Measurements from ENCODE around the gene RNF144B.

RNF144B gene

GRCh38 chr6:18388271-18388670 lies 1.1 kb downstream of the RNF144B start:
- H3K18ac ChIP-seq (ENCODE audit: low read depth in 1 of 2, low read length in 2 of 2): no peak overlapping the region
- H3K79me1 ChIP-seq (replicated peaks; ENCODE audit: low read length, poor library complexity, severe bottlenecking): no peaks in the 10 kb centered on the region
- no peaks in the 10 kb centered on the region for H3K9me3 ChIP-seq (ENCODE audit: control insufficient read depth, low read length)
- H3K9ac ChIP-seq (ENCODE audit: low read length): peak overlapping the region; percentile 74
- 89% methylated on average over 3 of the region's 3 CpGs for WGBS
- peak overlapping the region; percentile 39 for H3K4me2 ChIP-seq (ENCODE audit: low read length, poor library complexity, severe bottlenecking)
- no peak overlapping the region for H4K91ac ChIP-seq (ENCODE audit: low read length)
- H2BK5ac ChIP-seq (ENCODE audit: low read depth, low read length, poor library complexity, severe bottlenecking): no peak overlapping the region
- no peaks in the 10 kb centered on the region for H3K4me1 ChIP-seq (ENCODE audit: control insufficient read depth, insufficient read depth, low read depth, low read length)
- H4K8ac ChIP-seq (ENCODE audit: low read length): no peak overlapping the region
- peak overlapping the region; percentile 38 for H3K27ac ChIP-seq (ENCODE audit: low read length, poor library complexity, severe bottlenecking)
- no peaks in the 10 kb centered on the region for H3K27me3 ChIP-seq (ENCODE audit: control insufficient read depth in 1 of 2, insufficient read depth in 1 of 2, low read length in 2 of 2)
- H3K36me3 ChIP-seq (ENCODE audit: control insufficient read depth in 1 of 2, insufficient read depth in 2 of 2, low read depth in 1 of 2, low read length in 2 of 2): no peaks in the 10 kb centered on the region
- H2AFZ ChIP-seq (ENCODE audit: low read depth, low read length): no peak overlapping the region
- no peak overlapping the region for H3K23ac ChIP-seq (ENCODE audit: low read length in 2 of 2)
- H2BK15ac ChIP-seq (ENCODE audit: low read depth, poor library complexity, severe bottlenecking): no peak overlapping the region
- H2BK12ac ChIP-seq (ENCODE audit: low read length in 2 of 2): no peak overlapping the region
- no peak overlapping the region for H2BK120ac ChIP-seq (ENCODE audit: low read depth, low read length)
- peak overlapping the region in 1 of 2 experiments; percentile 86 for H3K4me3 ChIP-seq (ENCODE audit: insufficient read depth in 1 of 2, low read depth in 1 of 2, low read length in 2 of 2)
- H3K4ac ChIP-seq (ENCODE audit: low read depth in 1 of 2, low read length in 2 of 2): no peak overlapping the region
- H2AK5ac ChIP-seq (ENCODE audit: low read length, severe bottlenecking): no peak overlapping the region
- no peak for DNase-seq
- no peak overlapping the region for H3K14ac ChIP-seq (ENCODE audit: low read length in 2 of 2)

GRCh38 chr6:18388942-18389341 lies 1.8 kb downstream of the RNF144B start:
- peak overlapping the region; percentile 41 for H3K4me2 ChIP-seq (ENCODE audit: low read length, poor library complexity, severe bottlenecking)
- no peak overlapping the region for H2AK5ac ChIP-seq (ENCODE audit: low read length, severe bottlenecking)
- no peak overlapping the region for H2BK120ac ChIP-seq (ENCODE audit: low read depth, low read length)
- H4K91ac ChIP-seq (ENCODE audit: low read length): no peak overlapping the region
- no peak overlapping the region for H2BK5ac ChIP-seq (ENCODE audit: low read depth, low read length, poor library complexity, severe bottlenecking)
- H3K36me3 ChIP-seq (ENCODE audit: control insufficient read depth in 1 of 2, insufficient read depth in 2 of 2, low read depth in 1 of 2, low read length in 2 of 2): no peaks in the 10 kb centered on the region
- 27% methylated on average over 1 of the region's 1 CpG for WGBS
- no peak overlapping the region for H3K18ac ChIP-seq (ENCODE audit: low read depth in 1 of 2, low read length in 2 of 2)
- no peaks in the 10 kb centered on the region for H3K9me3 ChIP-seq (ENCODE audit: control insufficient read depth, low read length)
- no peak overlapping the region for H2BK12ac ChIP-seq (ENCODE audit: low read length in 2 of 2)
- no peak overlapping the region for H3K27ac ChIP-seq (ENCODE audit: low read length, poor library complexity, severe bottlenecking)
- H3K4me1 ChIP-seq (ENCODE audit: control insufficient read depth, insufficient read depth, low read depth, low read length): no peaks in the 10 kb centered on the region
- H3K4me3 ChIP-seq (ENCODE audit: insufficient read depth in 1 of 2, low read depth in 1 of 2, low read length in 2 of 2): peak overlapping the region in 1 of 2 experiments; percentile 86
- no peak overlapping the region for H4K8ac ChIP-seq (ENCODE audit: low read length)
- H3K9ac ChIP-seq (ENCODE audit: low read length): peak overlapping the region; percentile 74
- H3K14ac ChIP-seq (ENCODE audit: low read length in 2 of 2): no peak overlapping the region
- H2AFZ ChIP-seq (ENCODE audit: low read depth, low read length): no peak overlapping the region
- H3K27me3 ChIP-seq (ENCODE audit: control insufficient read depth in 1 of 2, insufficient read depth in 1 of 2, low read length in 2 of 2): no peaks in the 10 kb centered on the region
- H3K79me1 ChIP-seq (replicated peaks; ENCODE audit: low read length, poor library complexity, severe bottlenecking): no peaks in the 10 kb centered on the region
- no peak overlapping the region for H2BK15ac ChIP-seq (ENCODE audit: low read depth, poor library complexity, severe bottlenecking)
- H3K23ac ChIP-seq (ENCODE audit: low read length in 2 of 2): no peak overlapping the region
- peak; percentile 31 for DNase-seq
- no peak overlapping the region for H3K4ac ChIP-seq (ENCODE audit: low read depth in 1 of 2, low read length in 2 of 2)

DNA sequence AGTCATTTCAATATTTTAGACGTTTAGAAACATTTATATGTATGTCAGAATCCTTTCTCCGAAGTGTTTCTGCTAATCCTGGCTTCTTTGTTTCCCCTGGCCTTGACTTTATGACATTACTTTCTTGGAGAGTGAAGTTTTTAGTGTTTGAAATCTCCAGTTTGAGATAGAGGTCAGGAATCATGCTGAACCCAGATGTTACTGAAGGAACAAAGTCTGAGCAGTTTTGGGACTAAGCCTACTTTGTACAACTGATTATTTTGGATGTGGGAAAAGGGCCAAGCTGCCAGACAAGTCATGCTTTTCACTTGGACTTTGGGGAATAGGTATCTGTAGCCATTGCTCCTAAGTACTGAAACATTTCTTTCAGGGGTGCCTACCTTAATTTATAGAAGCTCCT lies 2.3 kb downstream of the RNF144B start:
- no peak for DNase-seq
- peak overlapping the region in 1 of 2 experiments; percentile 86 for H3K4me3 ChIP-seq (ENCODE audit: insufficient read depth in 1 of 2, low read depth in 1 of 2, low read length in 2 of 2)
- H4K8ac ChIP-seq (ENCODE audit: low read length): no peak overlapping the region
- no peak overlapping the region for H4K91ac ChIP-seq (ENCODE audit: low read length)
- no peaks in the 10 kb centered on the region for H3K27me3 ChIP-seq (ENCODE audit: control insufficient read depth in 1 of 2, insufficient read depth in 1 of 2, low read length in 2 of 2)
- H3K36me3 ChIP-seq (ENCODE audit: control insufficient read depth in 1 of 2, insufficient read depth in 2 of 2, low read depth in 1 of 2, low read length in 2 of 2): no peaks in the 10 kb centered on the region
- WGBS: 71% methylated on average over 2 of the region's 2 CpGs
- no peak overlapping the region for H3K4ac ChIP-seq (ENCODE audit: low read depth in 1 of 2, low read length in 2 of 2)
- no peak overlapping the region for H3K23ac ChIP-seq (ENCODE audit: low read length in 2 of 2)
- H2BK5ac ChIP-seq (ENCODE audit: low read depth, low read length, poor library complexity, severe bottlenecking): no peak overlapping the region
- H2BK12ac ChIP-seq (ENCODE audit: low read length in 2 of 2): no peak overlapping the region
- H3K9me3 ChIP-seq (ENCODE audit: control insufficient read depth, low read length): no peaks in the 10 kb centered on the region
- peak overlapping the region; percentile 24 for H3K4me2 ChIP-seq (ENCODE audit: low read length, poor library complexity, severe bottlenecking)
- no peak overlapping the region for H3K14ac ChIP-seq (ENCODE audit: low read length in 2 of 2)
- H3K79me1 ChIP-seq (replicated peaks; ENCODE audit: low read length, poor library complexity, severe bottlenecking): no peaks in the 10 kb centered on the region
- H2BK15ac ChIP-seq (ENCODE audit: low read depth, poor library complexity, severe bottlenecking): no peak overlapping the region
- no peak overlapping the region for H3K18ac ChIP-seq (ENCODE audit: low read depth in 1 of 2, low read length in 2 of 2)
- H2AFZ ChIP-seq (ENCODE audit: low read depth, low read length): no peak overlapping the region
- H3K27ac ChIP-seq (ENCODE audit: low read length, poor library complexity, severe bottlenecking): peak overlapping the region; percentile 38
- H2AK5ac ChIP-seq (ENCODE audit: low read length, severe bottlenecking): no peak overlapping the region
- H3K4me1 ChIP-seq (ENCODE audit: control insufficient read depth, insufficient read depth, low read depth, low read length): no peaks in the 10 kb centered on the region
- H3K9ac ChIP-seq (ENCODE audit: low read length): peak overlapping the region; percentile 74
- H2BK120ac ChIP-seq (ENCODE audit: low read depth, low read length): no peak overlapping the region

DNA sequence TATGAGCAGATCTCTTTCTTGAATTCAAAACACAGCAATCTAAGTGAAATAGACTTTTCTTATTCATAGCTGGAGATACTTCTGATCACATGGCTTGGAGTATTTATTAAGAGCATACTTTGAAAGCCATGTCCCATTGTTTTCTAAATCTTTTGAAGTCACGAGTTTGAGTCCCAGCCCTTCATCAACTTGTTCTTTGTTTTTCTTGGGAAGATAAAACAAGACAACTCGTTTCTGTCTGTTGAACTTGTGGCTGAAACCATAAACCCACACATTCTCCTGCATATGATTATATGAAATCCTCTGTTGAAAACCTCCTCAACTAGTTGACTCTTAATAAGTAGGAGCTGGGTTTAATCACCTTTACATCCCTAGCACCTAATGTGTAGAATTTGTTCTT lies 3.3 kb downstream of the RNF144B start:
- Histone ChIP-seq H4K91ac (ENCODE audit: low read length) (no peak overlapping the region), H3K4me2 (ENCODE audit: low read length, poor library complexity, severe bottlenecking) (no peak overlapping the region), H3K18ac (ENCODE audit: low read depth in 1 of 2, low read length in 2 of 2) (no peak overlapping the region), H3K4ac (ENCODE audit: low read depth in 1 of 2, low read length in 2 of 2) (no peak overlapping the region), H2BK15ac (ENCODE audit: low read depth, poor library complexity, severe bottlenecking) (no peak overlapping the region), H2BK5ac (ENCODE audit: low read depth, low read length, poor library complexity, severe bottlenecking) (no peak overlapping the region), H3K27me3 (ENCODE audit: control insufficient read depth in 1 of 2, insufficient read depth in 1 of 2, low read length in 2 of 2) (no peaks in the 10 kb centered on the region), H3K36me3 (ENCODE audit: control insufficient read depth in 1 of 2, insufficient read depth in 2 of 2, low read depth in 1 of 2, low read length in 2 of 2) (no peaks in the 10 kb centered on the region), H2AK5ac (ENCODE audit: low read length, severe bottlenecking) (no peak overlapping the region), H3K27ac (ENCODE audit: low read length, poor library complexity, severe bottlenecking) (no peak overlapping the region), H2BK12ac (ENCODE audit: low read length in 2 of 2) (no peak overlapping the region), H3K14ac (ENCODE audit: low read length in 2 of 2) (no peak overlapping the region), H4K8ac (ENCODE audit: low read length) (no peak overlapping the region), H3K79me1 (replicated peaks; ENCODE audit: low read length, poor library complexity, severe bottlenecking) (peaks cover 2% of the 10 kb centered on the region), H2AFZ (ENCODE audit: low read depth, low read length) (no peak overlapping the region), H3K9me3 (ENCODE audit: control insufficient read depth, low read length) (no peaks in the 10 kb centered on the region), H3K23ac (ENCODE audit: low read length in 2 of 2) (no peak overlapping the region), H2BK120ac (ENCODE audit: low read depth, low read length) (no peak overlapping the region), H3K4me1 (ENCODE audit: control insufficient read depth, insufficient read depth, low read depth, low read length) (peaks cover 2% of the 10 kb centered on the region), H3K9ac (ENCODE audit: low read length) (no peak overlapping the region), H3K4me3 (ENCODE audit: insufficient read depth in 1 of 2, low read depth in 1 of 2, low read length in 2 of 2) (no peak overlapping the region)
- DNase-seq: no peak
- WGBS: 74% methylated on average over 2 of the region's 2 CpGs

Measured in mesenchymal stem cell (in vitro differentiated cells and primary cell).